GM21723 (cell line): Measurements from ENCODE around the gene LINS1.

Source experiments
- ATAC-seq: cut with Tn5 transposase; IDR thresholded peaks from one replicate; pipeline ENCODE4 v1.9.1; 2021; ENCODE audit warnings: mild to moderate bottlenecking, moderate library complexity; ENCODE audit not compliant: unreplicated experiment

The LINS1 gene

GRCh38 chr15:100558771-100559254 is 43.2 kb downstream of the LINS1 start:
- ATAC-seq: no peak

- ATAC-seq: no peak
Observed at GRCh38 chr15:100553468-100553867, 48.5 kb downstream of the LINS1 start.

GRCh38 chr15:100547961-100548360 is 54.0 kb downstream of the LINS1 start:
- no peak for ATAC-seq

- no peak for ATAC-seq
Observed at GRCh38 chr15:100544946-100545345, 57.0 kb downstream of the LINS1 start.

GRCh38 chr15:100544338-100544841 is 57.6 kb downstream of the LINS1 start:
- no peak for ATAC-seq

- no peak for ATAC-seq
Observed at GRCh38 chr15:100542290-100542689, 59.7 kb downstream of the LINS1 start.

GRCh38 chr15:100537331-100537730 is 64.7 kb downstream of the LINS1 start:
- no peak for ATAC-seq

- no peak for ATAC-seq
Observed at GRCh38 chr15:100536733-100537132, 65.3 kb downstream of the LINS1 start.

- ATAC-seq: no peak
Observed at GRCh38 chr15:100533886-100534285, 68.1 kb downstream of the LINS1 start.

GRCh38 chr15:100531823-100532327 is 70.1 kb downstream of the LINS1 start:
- no peak for ATAC-seq

- no peak for ATAC-seq
Observed at GRCh38 chr15:100531204-100531603, 70.8 kb downstream of the LINS1 start.

GRCh38 chr15:100529556-100529955 is 72.4 kb downstream of the LINS1 start:
- no peak for ATAC-seq

- no peak for ATAC-seq
Observed at GRCh38 chr15:100528833-100529428, 73.1 kb downstream of the LINS1 start, which contains the start of gene CERS3. Gene CERS3 (minus strand): TSS chr15:100528950. CDS start chr15:100501849, 27,101 bp downstream.

GRCh38 chr15:100526027-100526481 is 75.9 kb downstream of the LINS1 start:
- ATAC-seq: no peak

GRCh38 chr15:100525436-100525835 is 76.5 kb downstream of the LINS1 start:
- ATAC-seq: no peak

- ATAC-seq: no peak
Observed at GRCh38 chr15:100524326-100524725, 77.7 kb downstream of the LINS1 start.

GRCh38 chr15:100521907-100522306 is 80.1 kb downstream of the LINS1 start:
- no peak for ATAC-seq

GRCh38 chr15:100520132-100520921 is 81.7 kb downstream of the LINS1 start:
- no peak for ATAC-seq

- no peak for ATAC-seq
Observed at GRCh38 chr15:100517846-100518245, 84.1 kb downstream of the LINS1 start.
